WTC11 (cell line): Measurements from ENCODE around the gene LINC00305. TPM values are rescaled to one million over a fixed set of nuclear protein-coding genes. Genes with fewer than 3 reads are reported as not detected.

ENCODE experiments used
- ATAC-seq: fragments of 200-7000 bp; cut with Tn5 transposase; 2 replicates; pipeline ENCODE4 v1.10.0; 2021; ENCODE audit warnings: mild to moderate bottlenecking, moderate library complexity
- CTCF ChIA-PET: fragments of 300-600 bp; sonication (Branson Sonifier 250); formaldehyde crosslinking; loops from one replicate; lab custom pipeline; 2021; ENCODE audit warnings: antibody characterized with exemption; lab: Charles Lee
- POLR2A ChIA-PET: fragments of 350-600 bp; sonication (Branson Sonifier 250); formaldehyde crosslinking; loops from one replicate; lab custom pipeline; 2021; ENCODE audit warnings: antibody characterized with exemption; lab: Charles Lee
- DNase-seq: peaks from one replicate; pipeline ENCODE4 v3.0.0; 2021; ENCODE audit warnings: low spot score
- H3K27ac Mint-ChIP-seq: 2 replicates; pipeline ENCODE4 v1.8.0; 2021; ENCODE audit warnings: mixed read lengths
- H3K27me3 Mint-ChIP-seq: 2 replicates; pipeline ENCODE4 v1.8.0; 2021; ENCODE audit warnings: low read depth, mild to moderate bottlenecking, moderate library complexity, mixed read lengths
- H3K36me3 Mint-ChIP-seq: 2 replicates; pipeline ENCODE4 v1.8.0; 2021; ENCODE audit warnings: mixed read lengths
- H3K4me1 Mint-ChIP-seq: 2 replicates; pipeline ENCODE4 v1.8.0; 2022; ENCODE audit warnings: mixed read lengths
- H3K4me3 Mint-ChIP-seq: 2 replicates; pipeline ENCODE4 v1.8.0; 2021; ENCODE audit warnings: mild to moderate bottlenecking, moderate library complexity, mixed read lengths
- H3K9me3 Mint-ChIP-seq: 2 replicates; pipeline ENCODE4 v1.8.0; 2021; ENCODE audit warnings: mixed read lengths
- AR ChIP-seq: fragments of 250-450 bp; sonication (Bioruptor Pico); IDR thresholded peaks from 2 replicates; pipeline ENCODE4 v1.9.0; 2021; ENCODE audit warnings: mild to moderate bottlenecking
- CTCF ChIP-seq: fragments of 200-600 bp; IDR thresholded peaks from 2 replicates; pipeline ENCODE4 v1.8.0; 2022; ENCODE audit warnings: antibody characterized with exemption
- ETV6 ChIP-seq: sonication (generic); formaldehyde crosslinking; IDR thresholded peaks from 2 replicates; pipeline ENCODE4 v1.8.1; 2022; ENCODE audit warnings: mild to moderate bottlenecking, missing genetic modification reagents
- FOXK1 ChIP-seq: sonication (generic); formaldehyde crosslinking; IDR thresholded peaks from 2 replicates; pipeline ENCODE4 v1.8.0; 2022; ENCODE audit warnings: mild to moderate bottlenecking, moderate library complexity, missing genetic modification reagents
- FOXP1 ChIP-seq: sonication (generic); formaldehyde crosslinking; IDR thresholded peaks from 2 replicates; pipeline ENCODE4 v1.8.0; 2022; ENCODE audit warnings: missing genetic modification reagents, mild to moderate bottlenecking, moderate library complexity, borderline replicate concordance
- IRF1 ChIP-seq: sonication (generic); formaldehyde crosslinking; IDR thresholded peaks from 2 replicates; pipeline ENCODE4 v1.8.0; 2023; ENCODE audit warnings: missing genetic modification reagents
- JUN ChIP-seq: sonication (generic); formaldehyde crosslinking; IDR thresholded peaks from 2 replicates; pipeline ENCODE4 v1.8.0; 2023; ENCODE audit warnings: mild to moderate bottlenecking, missing genetic modification reagents
- MXD4 ChIP-seq: fragments of 250-450 bp; sonication (Bioruptor Pico); IDR thresholded peaks from 2 replicates; pipeline ENCODE4 v1.8.0; 2021; ENCODE audit warnings: mild to moderate bottlenecking, moderate library complexity, borderline replicate concordance
- MYBL2 ChIP-seq: sonication (generic); formaldehyde crosslinking; IDR thresholded peaks from 2 replicates; pipeline ENCODE4 v1.8.1; 2023; ENCODE audit warnings: mild to moderate bottlenecking, moderate library complexity, missing genetic modification reagents
- NFE2L1 ChIP-seq: sonication (generic); formaldehyde crosslinking; IDR thresholded peaks from 2 replicates; pipeline ENCODE4 v1.8.1; 2023; ENCODE audit warnings: missing genetic modification reagents
- NR3C1 ChIP-seq: sonication (generic); formaldehyde crosslinking; conservative IDR thresholded peaks from 2 replicates; pipeline ENCODE4 v1.8.1; 2023; ENCODE audit warnings: low read depth, mild to moderate bottlenecking, missing genetic modification reagents
- RELA ChIP-seq: sonication (generic); formaldehyde crosslinking; IDR thresholded peaks from 2 replicates; pipeline ENCODE4 v1.8.1; 2022; ENCODE audit warnings: missing genetic modification reagents, mild to moderate bottlenecking, borderline replicate concordance
- SMAD3 ChIP-seq: sonication (generic); formaldehyde crosslinking; IDR thresholded peaks from 2 replicates; pipeline ENCODE4 v1.8.0; 2022; ENCODE audit warnings: missing genetic modification reagents, mild to moderate bottlenecking, borderline replicate concordance
- TEAD4 ChIP-seq: sonication (generic); formaldehyde crosslinking; IDR thresholded peaks from 2 replicates; pipeline ENCODE4 v1.8.0; 2022; ENCODE audit warnings: mild to moderate bottlenecking, missing genetic modification reagents
- ZNF219 ChIP-seq: sonication (generic); formaldehyde crosslinking; IDR thresholded peaks from 2 replicates; pipeline ENCODE4 v1.8.0; 2023; ENCODE audit warnings: missing genetic modification reagents, mild to moderate bottlenecking, borderline replicate concordance
- total RNA-seq: library from RNA; stranded (reverse); gene quantifications from 3 replicates; pipeline ENCODE4 v1.2.3, GENCODE V29; 2021
- TF ChIP-seq, protein P1 (sequence below): sonication (generic); formaldehyde crosslinking; IDR thresholded peaks from 2 replicates; pipeline ENCODE4 v1.8.0; 2023; ENCODE audit warnings: missing genetic modification reagents, mild to moderate bottlenecking, borderline replicate concordance
- TF ChIP-seq, protein P2 (sequence below): sonication (generic); formaldehyde crosslinking; IDR thresholded peaks from 2 replicates; pipeline ENCODE4 v1.8.0; 2023; ENCODE audit warnings: mild to moderate bottlenecking, missing genetic modification reagents
- TF ChIP-seq, protein P3 (sequence below): sonication (generic); formaldehyde crosslinking; IDR thresholded peaks from 2 replicates; pipeline ENCODE4 v1.8.1; 2023; ENCODE audit warnings: mild to moderate bottlenecking, moderate library complexity, missing genetic modification reagents
- TF ChIP-seq, protein P4 (sequence below): sonication (generic); formaldehyde crosslinking; IDR thresholded peaks from 2 replicates; pipeline ENCODE4 v1.8.1; 2023; ENCODE audit warnings: mild to moderate bottlenecking, missing genetic modification reagents
- TF ChIP-seq, protein P5 (sequence below): fragments of 250-450 bp; sonication (Bioruptor Pico); conservative IDR thresholded peaks from 2 replicates; pipeline ENCODE4 v1.9.0; 2021; ENCODE audit warnings: mild to moderate bottlenecking

The LINC00305 gene
- total RNA-seq, 1 experiment from 2014 or later: not detected

- Mint-ChIP-seq H3K27ac (no peak overlapping the region), H3K9me3 (no peaks in the 10 kb centered on the region), H3K27me3 (no peaks in the 10 kb centered on the region), H3K4me3 (no peak overlapping the region), H3K36me3 (no peaks in the 10 kb centered on the region), H3K4me1 (peaks cover 17% of the 10 kb centered on the region)
- ATAC-seq (no peak), DNase-seq (no peak)
- CTCF ChIA-PET: interaction anchor here (1.0 kb wide), 1 partner anchor 191 kb away, joined by 3 read pairs; no protein-coding TSS in a partner anchor
- TF ChIP-seq RELA (CRISPR knock-in tag) (no peak), MXD4 (CRISPR knock-in tag) (no peak), FOXK1 (CRISPR knock-in tag) (no peak), ETV6 (CRISPR knock-in tag) (no peak), TEAD4 (CRISPR knock-in tag) (no peak), ZNF219 (no peak), MYBL2 (CRISPR knock-in tag) (no peak), SMAD3 (CRISPR knock-in tag) (no peak), CTCF (no peak), JUN (CRISPR knock-in tag) (no peak), AR (no peak), NFE2L1 (no peak), FOXP1 (CRISPR knock-in tag) (no peak), NR3C1 (CRISPR knock-in tag) (no peak), IRF1 (CRISPR knock-in tag) (no peak)
- TF ChIP-seq, protein P1, sequence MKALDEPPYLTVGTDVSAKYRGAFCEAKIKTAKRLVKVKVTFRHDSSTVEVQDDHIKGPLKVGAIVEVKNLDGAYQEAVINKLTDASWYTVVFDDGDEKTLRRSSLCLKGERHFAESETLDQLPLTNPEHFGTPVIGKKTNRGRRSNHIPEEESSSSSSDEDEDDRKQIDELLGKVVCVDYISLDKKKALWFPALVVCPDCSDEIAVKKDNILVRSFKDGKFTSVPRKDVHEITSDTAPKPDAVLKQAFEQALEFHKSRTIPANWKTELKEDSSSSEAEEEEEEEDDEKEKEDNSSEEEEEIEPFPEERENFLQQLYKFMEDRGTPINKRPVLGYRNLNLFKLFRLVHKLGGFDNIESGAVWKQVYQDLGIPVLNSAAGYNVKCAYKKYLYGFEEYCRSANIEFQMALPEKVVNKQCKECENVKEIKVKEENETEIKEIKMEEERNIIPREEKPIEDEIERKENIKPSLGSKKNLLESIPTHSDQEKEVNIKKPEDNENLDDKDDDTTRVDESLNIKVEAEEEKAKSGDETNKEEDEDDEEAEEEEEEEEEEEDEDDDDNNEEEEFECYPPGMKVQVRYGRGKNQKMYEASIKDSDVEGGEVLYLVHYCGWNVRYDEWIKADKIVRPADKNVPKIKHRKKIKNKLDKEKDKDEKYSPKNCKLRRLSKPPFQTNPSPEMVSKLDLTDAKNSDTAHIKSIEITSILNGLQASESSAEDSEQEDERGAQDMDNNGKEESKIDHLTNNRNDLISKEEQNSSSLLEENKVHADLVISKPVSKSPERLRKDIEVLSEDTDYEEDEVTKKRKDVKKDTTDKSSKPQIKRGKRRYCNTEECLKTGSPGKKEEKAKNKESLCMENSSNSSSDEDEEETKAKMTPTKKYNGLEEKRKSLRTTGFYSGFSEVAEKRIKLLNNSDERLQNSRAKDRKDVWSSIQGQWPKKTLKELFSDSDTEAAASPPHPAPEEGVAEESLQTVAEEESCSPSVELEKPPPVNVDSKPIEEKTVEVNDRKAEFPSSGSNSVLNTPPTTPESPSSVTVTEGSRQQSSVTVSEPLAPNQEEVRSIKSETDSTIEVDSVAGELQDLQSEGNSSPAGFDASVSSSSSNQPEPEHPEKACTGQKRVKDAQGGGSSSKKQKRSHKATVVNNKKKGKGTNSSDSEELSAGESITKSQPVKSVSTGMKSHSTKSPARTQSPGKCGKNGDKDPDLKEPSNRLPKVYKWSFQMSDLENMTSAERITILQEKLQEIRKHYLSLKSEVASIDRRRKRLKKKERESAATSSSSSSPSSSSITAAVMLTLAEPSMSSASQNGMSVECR: no peak
- TF ChIP-seq, protein P2, sequence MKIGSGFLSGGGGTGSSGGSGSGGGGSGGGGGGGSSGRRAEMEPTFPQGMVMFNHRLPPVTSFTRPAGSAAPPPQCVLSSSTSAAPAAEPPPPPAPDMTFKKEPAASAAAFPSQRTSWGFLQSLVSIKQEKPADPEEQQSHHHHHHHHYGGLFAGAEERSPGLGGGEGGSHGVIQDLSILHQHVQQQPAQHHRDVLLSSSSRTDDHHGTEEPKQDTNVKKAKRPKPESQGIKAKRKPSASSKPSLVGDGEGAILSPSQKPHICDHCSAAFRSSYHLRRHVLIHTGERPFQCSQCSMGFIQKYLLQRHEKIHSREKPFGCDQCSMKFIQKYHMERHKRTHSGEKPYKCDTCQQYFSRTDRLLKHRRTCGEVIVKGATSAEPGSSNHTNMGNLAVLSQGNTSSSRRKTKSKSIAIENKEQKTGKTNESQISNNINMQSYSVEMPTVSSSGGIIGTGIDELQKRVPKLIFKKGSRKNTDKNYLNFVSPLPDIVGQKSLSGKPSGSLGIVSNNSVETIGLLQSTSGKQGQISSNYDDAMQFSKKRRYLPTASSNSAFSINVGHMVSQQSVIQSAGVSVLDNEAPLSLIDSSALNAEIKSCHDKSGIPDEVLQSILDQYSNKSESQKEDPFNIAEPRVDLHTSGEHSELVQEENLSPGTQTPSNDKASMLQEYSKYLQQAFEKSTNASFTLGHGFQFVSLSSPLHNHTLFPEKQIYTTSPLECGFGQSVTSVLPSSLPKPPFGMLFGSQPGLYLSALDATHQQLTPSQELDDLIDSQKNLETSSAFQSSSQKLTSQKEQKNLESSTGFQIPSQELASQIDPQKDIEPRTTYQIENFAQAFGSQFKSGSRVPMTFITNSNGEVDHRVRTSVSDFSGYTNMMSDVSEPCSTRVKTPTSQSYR (CRISPR knock-in tag): no peak
- TF ChIP-seq, protein P3, sequence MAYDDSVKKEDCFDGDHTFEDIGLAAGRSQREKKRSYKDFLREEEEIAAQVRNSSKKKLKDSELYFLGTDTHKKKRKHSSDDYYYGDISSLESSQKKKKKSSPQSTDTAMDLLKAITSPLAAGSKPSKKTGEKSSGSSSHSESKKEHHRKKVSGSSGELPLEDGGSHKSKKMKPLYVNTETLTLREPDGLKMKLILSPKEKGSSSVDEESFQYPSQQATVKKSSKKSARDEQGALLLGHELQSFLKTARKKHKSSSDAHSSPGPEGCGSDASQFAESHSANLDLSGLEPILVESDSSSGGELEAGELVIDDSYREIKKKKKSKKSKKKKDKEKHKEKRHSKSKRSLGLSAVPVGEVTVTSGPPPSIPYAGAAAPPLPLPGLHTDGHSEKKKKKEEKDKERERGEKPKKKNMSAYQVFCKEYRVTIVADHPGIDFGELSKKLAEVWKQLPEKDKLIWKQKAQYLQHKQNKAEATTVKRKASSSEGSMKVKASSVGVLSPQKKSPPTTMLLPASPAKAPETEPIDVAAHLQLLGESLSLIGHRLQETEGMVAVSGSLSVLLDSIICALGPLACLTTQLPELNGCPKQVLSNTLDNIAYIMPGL (CRISPR knock-in tag): no peak
- TF ChIP-seq, protein P4, sequence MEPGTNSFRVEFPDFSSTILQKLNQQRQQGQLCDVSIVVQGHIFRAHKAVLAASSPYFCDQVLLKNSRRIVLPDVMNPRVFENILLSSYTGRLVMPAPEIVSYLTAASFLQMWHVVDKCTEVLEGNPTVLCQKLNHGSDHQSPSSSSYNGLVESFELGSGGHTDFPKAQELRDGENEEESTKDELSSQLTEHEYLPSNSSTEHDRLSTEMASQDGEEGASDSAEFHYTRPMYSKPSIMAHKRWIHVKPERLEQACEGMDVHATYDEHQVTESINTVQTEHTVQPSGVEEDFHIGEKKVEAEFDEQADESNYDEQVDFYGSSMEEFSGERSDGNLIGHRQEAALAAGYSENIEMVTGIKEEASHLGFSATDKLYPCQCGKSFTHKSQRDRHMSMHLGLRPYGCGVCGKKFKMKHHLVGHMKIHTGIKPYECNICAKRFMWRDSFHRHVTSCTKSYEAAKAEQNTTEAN (CRISPR knock-in tag): no peak
- TF ChIP-seq, protein P5, sequence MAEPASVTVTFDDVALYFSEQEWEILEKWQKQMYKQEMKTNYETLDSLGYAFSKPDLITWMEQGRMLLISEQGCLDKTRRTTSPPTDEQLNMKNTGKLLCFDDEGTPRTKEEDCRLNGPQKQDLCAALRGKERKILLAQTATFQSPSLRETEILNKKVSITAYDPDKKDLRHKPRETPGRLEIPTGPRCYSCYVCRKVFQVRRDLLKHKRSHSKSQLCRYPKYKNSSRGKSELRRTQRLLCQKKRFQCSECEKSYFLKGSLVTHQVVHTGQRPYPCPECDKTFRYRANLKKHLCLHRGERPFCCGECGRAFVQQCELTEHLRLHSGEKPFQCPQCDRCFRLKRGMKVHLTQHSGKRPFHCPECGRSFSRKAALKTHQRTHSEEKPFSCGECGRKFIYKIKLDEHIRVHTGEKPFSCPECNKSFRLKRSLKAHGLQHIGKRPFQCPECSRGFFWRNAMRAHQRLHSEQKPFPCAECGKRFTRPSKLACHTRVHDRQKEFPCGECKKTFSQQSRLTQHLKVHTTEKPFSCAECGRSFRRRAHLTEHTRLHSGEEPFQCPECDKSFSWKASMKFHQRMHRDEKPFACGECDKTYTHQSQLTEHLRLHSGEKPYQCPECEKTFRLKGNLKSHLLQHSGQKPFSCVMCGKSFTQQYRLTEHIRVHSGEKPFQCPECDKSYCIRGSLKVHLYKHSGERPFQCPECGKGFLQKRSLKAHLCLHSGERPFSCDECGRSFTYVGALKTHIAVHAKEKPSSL (CRISPR knock-in tag): no peak
- POLR2A ChIA-PET: no interaction called here
These were observed 21.7 kb downstream of the LINC00305 start for GRCh38 chr18:64127172-64127571.
